Effector memory CD8-positive, alpha-beta T cell (primary cell): ENCODE data around the gene NUDT1.

Experiments used
- ATAC-seq: fragments of 150-1000 bp; cut with Tn5 transposase; replicated peaks from 2 replicates; pipeline ENCODE4 v1.10.0; 2021; ENCODE audit warnings: mild to moderate bottlenecking, moderate library complexity
- DNase-seq, 3 experiments: peaks; one replicate each; pipeline ENCODE4 v3.0.0; 2021
- H3K27ac Mint-ChIP-seq, 2 donors: one replicate each; pipeline ENCODE4 v1.8.0; 2022; ENCODE audit warnings: mild to moderate bottlenecking in 2 of 2, mixed read lengths in 2 of 2, moderate library complexity in 2 of 2
- H3K27me3 Mint-ChIP-seq, 2 donors: one replicate each; pipeline ENCODE4 v1.8.0; 2022; ENCODE audit warnings: mixed read lengths in 2 of 2
- H3K36me3 Mint-ChIP-seq: one replicate; pipeline ENCODE4 v1.8.0; 2022; ENCODE audit warnings: mild to moderate bottlenecking, moderate library complexity, mixed read lengths; ENCODE audit not compliant: insufficient read depth
- H3K4me1 Mint-ChIP-seq, 2 donors: one replicate each; pipeline ENCODE4 v1.8.0; 2022; ENCODE audit warnings: low read depth in 2 of 2, mixed read lengths in 2 of 2
- H3K4me3 Mint-ChIP-seq, 2 donors: one replicate each; pipeline ENCODE4 v1.8.0; 2022; ENCODE audit warnings: mild to moderate bottlenecking in 2 of 2, mixed read lengths in 2 of 2, moderate library complexity in 2 of 2
- H3K9me3 Mint-ChIP-seq, 2 donors: one replicate each; pipeline ENCODE4 v1.8.0; 2022; ENCODE audit warnings: mixed read lengths in 2 of 2

The NUDT1 gene

GRCh38 chr7:2253021-2253420, 11.0 kb downstream of the NUDT1 start:
- no peaks in the 10 kb centered on the region for H3K9me3 Mint-ChIP-seq
- no peaks in the 10 kb centered on the region for H3K27me3 Mint-ChIP-seq
- ATAC-seq = no peak
- H3K4me3 Mint-ChIP-seq = no peak overlapping the region
- H3K27ac Mint-ChIP-seq = peak overlapping the region in 1 of 2 donors; percentile 84
- DNase-seq = no peak
- peaks cover 15 to 22% of the 10 kb centered on the region in 2 donors for H3K4me1 Mint-ChIP-seq
- H3K36me3 Mint-ChIP-seq = peaks cover 15% of the 10 kb centered on the region

- DNase-seq (no peak), ATAC-seq (no peak)
- Mint-ChIP-seq H3K4me1 (peaks cover 11 to 17% of the 10 kb centered on the region in 2 donors), H3K4me3 (no peak overlapping the region), H3K9me3 (no peaks in the 10 kb centered on the region), H3K36me3 (peaks cover 15% of the 10 kb centered on the region), H3K27me3 (no peaks in the 10 kb centered on the region), H3K27ac (peak overlapping the region; percentile 78 to 84)
Observed at GRCh38 chr7:2253525-2254244, 11.7 kb downstream of the NUDT1 start.

GRCh38 chr7:2254429-2255144, 12.6 kb downstream of the NUDT1 start:
- Mint-ChIP-seq H3K36me3 (peaks cover 10% of the 10 kb centered on the region), H3K27me3 (no peaks in the 10 kb centered on the region), H3K27ac (peak overlapping the region in 1 of 2 donors; percentile 78), H3K4me1 (peaks cover 14 to 20% of the 10 kb centered on the region in 2 donors), H3K4me3 (no peak overlapping the region), H3K9me3 (no peaks in the 10 kb centered on the region)
- DNase-seq (no peak), ATAC-seq (no peak)

GRCh38 chr7:2255145-2256139, 13.4 kb downstream of the NUDT1 start:
- Mint-ChIP-seq H3K9me3 (no peaks in the 10 kb centered on the region), H3K27me3 (no peaks in the 10 kb centered on the region), H3K36me3 (peaks cover 6% of the 10 kb centered on the region), H3K4me1 (peaks cover 14 to 18% of the 10 kb centered on the region in 2 donors), H3K27ac (no peak overlapping the region), H3K4me3 (peak overlapping the region in 1 of 2 donors; percentile 31)
- no peak for ATAC-seq
- DNase-seq = no peak

GRCh38 chr7:2256306-2257045, 14.4 kb downstream of the NUDT1 start:
- no peak overlapping the region for H3K4me3 Mint-ChIP-seq
- H3K36me3 Mint-ChIP-seq = peaks cover 3% of the 10 kb centered on the region
- peaks cover 14 to 18% of the 10 kb centered on the region in 2 donors for H3K4me1 Mint-ChIP-seq
- no peaks in the 10 kb centered on the region for H3K27me3 Mint-ChIP-seq
- ATAC-seq = no peak
- H3K27ac Mint-ChIP-seq = no peak overlapping the region
- no peaks in the 10 kb centered on the region for H3K9me3 Mint-ChIP-seq
- DNase-seq = no peak

GRCh38 chr7:2257046-2257551, 15.1 kb downstream of the NUDT1 start:
- H3K4me3 Mint-ChIP-seq = no peak overlapping the region
- H3K4me1 Mint-ChIP-seq = peaks cover 14 to 20% of the 10 kb centered on the region in 2 donors
- H3K27me3 Mint-ChIP-seq = no peaks in the 10 kb centered on the region
- H3K36me3 Mint-ChIP-seq = peaks cover 5% of the 10 kb centered on the region
- H3K27ac Mint-ChIP-seq = no peak overlapping the region
- DNase-seq (no peak), ATAC-seq (no peak)
- H3K9me3 Mint-ChIP-seq = no peaks in the 10 kb centered on the region

GRCh38 chr7:2257651-2258050, 15.6 kb downstream of the NUDT1 start:
- no peaks in the 10 kb centered on the region for H3K27me3 Mint-ChIP-seq
- ATAC-seq (no peak), DNase-seq (no peak)
- no peak overlapping the region for H3K4me3 Mint-ChIP-seq
- H3K36me3 Mint-ChIP-seq = peaks cover 7% of the 10 kb centered on the region
- no peaks in the 10 kb centered on the region for H3K9me3 Mint-ChIP-seq
- H3K4me1 Mint-ChIP-seq = peaks cover 14 to 20% of the 10 kb centered on the region in 2 donors
- H3K27ac Mint-ChIP-seq = peak overlapping the region; percentile 58 to 81

- Mint-ChIP-seq H3K4me1 (peaks cover 10 to 17% of the 10 kb centered on the region in 2 donors), H3K4me3 (peak overlapping the region; percentile 55 to 59), H3K9me3 (no peaks in the 10 kb centered on the region), H3K27ac (peak overlapping the region; percentile 1 to 58), H3K27me3 (no peaks in the 10 kb centered on the region), H3K36me3 (peaks cover 7% of the 10 kb centered on the region)
- peak; percentile 30 to 35 (median 32) for DNase-seq
- ATAC-seq = peak; percentile 89
Observed at GRCh38 chr7:2258661-2259365, 16.8 kb downstream of the NUDT1 start.

- H3K27me3 Mint-ChIP-seq = no peaks in the 10 kb centered on the region
- H3K4me1 Mint-ChIP-seq = peaks cover 10 to 17% of the 10 kb centered on the region in 2 donors
- ATAC-seq (no peak), DNase-seq (no peak)
- H3K36me3 Mint-ChIP-seq = peaks cover 10% of the 10 kb centered on the region
- H3K4me3 Mint-ChIP-seq = peak overlapping the region; percentile 55 to 59
- peak overlapping the region; percentile 1 to 58 for H3K27ac Mint-ChIP-seq
- H3K9me3 Mint-ChIP-seq = no peaks in the 10 kb centered on the region
Observed at GRCh38 chr7:2259480-2259879, 17.5 kb downstream of the NUDT1 start.

- Mint-ChIP-seq H3K4me1 (peaks cover 7 to 12% of the 10 kb centered on the region in 2 donors), H3K4me3 (no peak overlapping the region), H3K36me3 (peaks cover 10% of the 10 kb centered on the region), H3K27ac (no peak overlapping the region), H3K9me3 (no peaks in the 10 kb centered on the region), H3K27me3 (no peaks in the 10 kb centered on the region)
- DNase-seq (no peak), ATAC-seq (no peak)
Observed at GRCh38 chr7:2260820-2261219, 18.8 kb downstream of the NUDT1 start.

- Mint-ChIP-seq H3K4me3 (peak overlapping the region in 1 of 2 donors; percentile 61), H3K9me3 (no peaks in the 10 kb centered on the region), H3K36me3 (peaks cover 10% of the 10 kb centered on the region), H3K4me1 (peaks cover 7 to 12% of the 10 kb centered on the region in 2 donors), H3K27ac (peak overlapping the region in 1 of 2 donors; percentile 81), H3K27me3 (no peaks in the 10 kb centered on the region)
- DNase-seq = no peak
- peak; percentile 34 for ATAC-seq
Observed at GRCh38 chr7:2261611-2262010, 19.6 kb downstream of the NUDT1 start.

GRCh38 chr7:2263176-2263575, 21.1 kb downstream of the NUDT1 start:
- H3K27me3 Mint-ChIP-seq = no peaks in the 10 kb centered on the region
- no peak for DNase-seq
- H3K4me1 Mint-ChIP-seq = peaks cover 7 to 12% of the 10 kb centered on the region in 2 donors
- no peak overlapping the region for H3K4me3 Mint-ChIP-seq
- no peak overlapping the region for H3K27ac Mint-ChIP-seq
- peaks cover 7% of the 10 kb centered on the region for H3K36me3 Mint-ChIP-seq
- ATAC-seq = no peak
- H3K9me3 Mint-ChIP-seq = no peaks in the 10 kb centered on the region
